GM19324 (cell line): ENCODE measurements around the gene CHRNA5.

Experiments
- ATAC-seq: cut with Tn5 transposase; IDR thresholded peaks from one replicate; pipeline ENCODE4 v1.9.1; 2021; ENCODE audit warnings: mild to moderate bottlenecking, moderate library complexity; ENCODE audit not compliant: unreplicated experiment, low FRiP score

CHRNA5 gene

DNA sequence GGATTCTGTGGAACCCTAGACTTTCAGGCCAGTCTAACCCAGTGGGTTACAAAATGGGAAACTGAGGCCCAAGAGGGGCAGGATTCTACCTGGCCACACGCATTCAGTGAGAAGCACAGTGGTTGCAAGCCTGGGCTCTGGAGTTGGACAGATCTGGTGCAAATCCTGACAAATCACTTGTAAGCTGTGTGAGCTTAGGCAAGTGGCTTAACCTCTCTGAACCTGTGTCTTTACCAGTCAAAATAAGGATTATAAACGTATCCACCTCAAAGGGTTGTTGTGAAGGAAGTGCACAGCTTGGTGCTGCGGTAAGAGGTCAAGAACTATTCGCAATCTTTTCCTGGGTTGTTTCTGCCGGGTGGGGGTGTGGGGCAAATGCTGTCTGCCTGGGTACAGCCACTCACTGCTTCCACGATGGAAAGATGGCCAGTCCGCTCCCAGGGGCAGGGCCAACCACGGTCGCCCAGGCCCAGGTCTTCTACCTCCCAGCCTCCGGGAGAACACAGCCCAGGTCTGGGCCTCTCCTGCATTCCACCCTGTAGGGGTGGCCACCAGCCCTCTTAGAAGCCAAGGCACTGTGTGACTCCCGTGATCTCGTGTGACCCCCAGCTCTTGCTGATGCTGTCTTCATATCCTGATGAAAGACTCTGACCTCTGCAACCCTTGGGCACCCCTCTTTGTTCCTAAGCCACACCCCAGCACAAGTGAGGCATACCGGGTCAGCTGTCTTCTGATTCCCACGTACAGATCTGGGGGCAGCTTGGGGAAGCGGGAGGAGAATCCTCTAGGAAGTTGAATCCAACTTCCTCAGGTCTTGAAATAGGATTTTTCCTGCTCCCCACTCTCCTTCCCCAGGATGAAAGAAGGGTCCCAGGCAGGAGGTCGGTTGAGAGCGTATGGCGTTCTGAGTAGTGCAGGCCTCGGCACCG, 54.0 kb downstream of the CHRNA5 start:
- no peak for ATAC-seq

DNA sequence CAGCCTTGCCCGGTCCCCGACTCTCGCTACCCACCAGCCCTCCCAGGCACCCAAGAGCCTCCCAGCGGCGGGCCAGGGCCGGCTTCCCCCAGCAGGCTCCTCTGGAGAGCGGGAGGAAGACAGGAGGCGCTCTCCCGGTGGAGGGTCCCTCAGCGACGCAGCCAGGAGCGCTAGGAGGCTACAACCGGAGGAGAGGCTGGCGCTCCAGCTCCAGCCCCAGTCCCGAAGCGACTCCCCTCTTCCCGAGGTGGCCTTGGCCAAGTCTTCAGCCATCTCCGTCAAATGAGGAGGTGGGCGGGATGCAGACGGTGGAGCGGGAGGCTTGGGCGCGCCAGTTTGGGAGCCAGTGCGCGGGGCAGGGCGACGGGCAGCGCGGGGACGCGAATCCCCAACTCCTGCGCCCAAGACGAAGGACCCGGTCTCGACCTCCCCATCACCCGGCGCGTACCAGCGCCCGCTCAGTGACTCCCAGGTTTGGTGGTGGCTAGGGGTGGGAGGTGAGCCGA, 54.8 kb downstream of the CHRNA5 start:
- ATAC-seq: no peak

DNA sequence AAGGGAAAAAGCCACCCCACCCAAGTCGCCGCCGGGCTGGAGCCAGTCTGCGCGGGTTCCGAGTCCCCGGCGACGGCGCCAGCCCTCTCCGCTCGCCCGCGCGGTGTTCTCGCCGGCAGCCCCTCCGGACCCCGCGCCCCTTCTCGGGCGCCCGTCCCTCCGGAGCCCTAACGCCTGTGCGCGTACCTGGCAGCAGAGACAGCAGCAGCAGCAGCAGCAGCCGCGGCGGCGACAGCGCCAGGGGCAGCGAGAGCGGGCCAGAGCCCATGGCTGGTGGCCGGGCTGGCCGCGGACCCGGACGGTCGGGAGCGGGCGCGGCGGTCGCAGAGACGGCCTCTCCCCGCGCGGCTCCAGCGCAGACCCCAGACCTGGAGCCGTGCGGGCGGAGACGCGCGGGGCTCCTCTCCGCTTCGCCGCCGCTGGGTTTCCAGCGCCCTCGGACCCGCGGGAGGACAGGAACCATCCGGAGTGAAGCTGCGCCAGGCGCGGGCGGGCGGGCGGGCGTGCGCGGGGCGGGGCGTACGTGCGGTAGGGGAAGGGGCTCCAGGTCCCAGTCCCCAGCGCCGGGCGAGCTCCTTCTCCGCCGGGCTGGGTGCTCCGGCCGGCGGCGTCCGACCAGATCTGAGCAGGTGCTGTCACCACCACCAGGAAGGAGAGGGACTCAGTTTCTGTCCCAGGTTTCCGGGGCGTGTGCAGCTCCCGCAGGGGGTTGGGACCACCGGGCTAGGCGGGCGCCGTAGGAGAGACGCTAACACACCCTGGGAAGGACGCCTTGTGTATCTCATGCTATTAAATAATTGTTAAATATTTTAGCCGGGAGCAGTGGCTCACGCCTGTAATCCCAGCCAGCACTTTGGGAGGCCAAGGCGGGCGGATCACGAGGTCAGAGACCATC, 55.5 kb downstream of the CHRNA5 start, which contains the start of gene CHRNA3:
TSS of gene CHRNA3 (minus strand) at position 470 of the 895 bp plus-strand sequence. CDS start at position 268, 202 bp downstream.
- ATAC-seq: no peak

DNA sequence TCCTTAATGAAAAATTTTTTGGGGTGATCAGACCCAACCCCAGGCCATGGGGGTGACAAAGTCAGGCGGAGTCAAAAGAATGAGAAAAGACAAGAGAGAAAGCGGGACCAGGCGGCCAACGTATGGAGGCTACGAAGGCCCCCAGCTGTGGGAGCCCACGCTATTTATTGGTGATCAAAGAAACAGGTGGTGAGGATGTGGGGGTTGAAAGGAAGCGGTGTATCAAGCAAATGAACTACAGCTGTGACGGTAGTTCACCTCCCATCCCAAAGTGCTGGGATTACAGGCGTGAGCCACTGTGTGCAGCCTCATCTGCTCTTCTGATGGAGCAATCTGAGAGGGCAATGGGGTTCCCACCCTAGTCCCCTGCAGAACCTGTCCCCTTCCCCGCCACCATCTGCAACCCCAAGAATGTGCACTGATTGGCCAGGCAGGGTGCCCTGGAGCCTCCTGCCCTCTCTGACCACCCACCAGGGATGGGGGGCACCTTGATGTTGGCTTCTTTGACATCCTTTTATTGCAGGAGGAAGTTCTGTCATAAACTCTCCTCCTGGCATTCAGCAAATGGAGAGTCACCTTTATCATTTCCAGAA, 56.6 kb downstream of the CHRNA5 start:
- no peak for ATAC-seq

DNA sequence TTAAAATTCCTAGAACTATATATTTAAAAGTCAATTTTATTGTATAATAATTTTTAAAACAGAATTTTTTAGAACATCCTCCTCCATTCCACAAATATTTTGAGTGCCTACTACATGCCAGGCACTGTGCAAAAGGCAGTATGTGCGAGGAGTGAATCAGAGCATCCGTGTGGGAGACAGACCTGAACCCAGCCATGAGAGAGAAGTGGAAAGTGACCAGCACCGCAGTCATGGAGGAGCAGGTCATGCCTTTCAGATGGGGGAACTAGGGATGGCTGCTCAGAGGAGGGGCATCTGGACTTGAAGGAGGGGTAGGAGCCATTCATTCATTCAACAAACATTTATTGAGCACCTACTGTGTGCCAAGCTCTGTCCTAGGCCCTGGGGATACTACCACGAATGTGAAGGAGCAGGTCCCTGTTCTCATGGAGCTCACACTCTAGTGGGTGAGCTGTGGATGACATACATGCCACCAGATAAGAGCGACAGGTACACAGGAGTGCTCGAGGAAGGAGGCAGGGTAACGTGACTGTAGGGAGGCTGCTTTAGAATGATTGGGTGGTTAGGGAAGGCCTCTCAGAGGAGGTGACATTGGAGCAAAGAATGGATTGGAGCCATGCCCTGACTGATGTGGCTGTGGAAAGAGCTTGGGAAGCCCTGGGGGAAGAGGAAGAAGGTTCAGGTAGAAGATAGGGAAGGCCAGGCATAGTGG, 58.6 kb downstream of the CHRNA5 start:
- ATAC-seq: no peak

DNA sequence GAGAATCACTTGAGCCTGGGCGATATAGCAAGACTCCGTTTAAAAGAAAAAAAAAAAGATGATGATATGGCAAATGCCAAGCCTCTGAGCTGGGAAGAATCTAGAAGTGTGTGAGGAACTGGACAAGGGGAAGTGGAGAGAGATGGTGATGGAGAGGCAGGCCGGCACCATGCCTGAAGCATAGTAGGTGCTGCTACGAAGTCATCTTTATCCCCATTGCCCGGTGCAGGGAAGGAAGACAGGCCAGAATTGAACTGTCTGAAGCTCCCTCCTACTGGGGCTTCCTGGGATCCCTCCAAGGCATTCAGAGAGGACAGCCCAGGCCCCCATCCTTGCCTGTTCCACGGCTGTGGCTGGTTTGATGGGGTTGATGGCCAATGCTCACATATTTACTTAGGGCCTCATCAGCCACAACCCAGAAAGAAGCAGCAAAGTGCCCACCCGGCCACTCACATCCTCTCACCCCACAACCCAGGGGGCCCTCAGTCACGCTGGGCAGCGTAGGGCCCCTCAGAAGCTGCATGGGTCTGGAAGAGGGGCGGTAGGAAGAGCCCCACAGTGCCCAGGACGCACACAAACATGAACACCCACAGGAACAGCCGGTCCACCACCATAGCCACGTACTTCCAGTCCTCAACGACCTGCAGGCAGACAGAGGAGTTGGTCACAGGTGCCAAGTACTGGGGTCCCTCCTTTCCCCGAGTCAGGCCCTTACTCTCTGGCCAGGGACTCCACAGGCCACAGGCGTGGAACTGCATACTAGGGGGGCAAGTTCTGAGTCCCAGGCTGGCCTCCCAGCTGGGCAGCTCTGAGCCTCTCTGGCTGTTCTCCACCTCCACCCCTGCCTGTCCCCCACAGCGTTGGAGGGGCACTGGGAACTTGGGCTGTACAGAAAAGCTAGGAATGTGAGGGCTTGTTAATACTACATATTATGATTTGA, 59.6 kb downstream of the CHRNA5 start:
- no peak for ATAC-seq

DNA sequence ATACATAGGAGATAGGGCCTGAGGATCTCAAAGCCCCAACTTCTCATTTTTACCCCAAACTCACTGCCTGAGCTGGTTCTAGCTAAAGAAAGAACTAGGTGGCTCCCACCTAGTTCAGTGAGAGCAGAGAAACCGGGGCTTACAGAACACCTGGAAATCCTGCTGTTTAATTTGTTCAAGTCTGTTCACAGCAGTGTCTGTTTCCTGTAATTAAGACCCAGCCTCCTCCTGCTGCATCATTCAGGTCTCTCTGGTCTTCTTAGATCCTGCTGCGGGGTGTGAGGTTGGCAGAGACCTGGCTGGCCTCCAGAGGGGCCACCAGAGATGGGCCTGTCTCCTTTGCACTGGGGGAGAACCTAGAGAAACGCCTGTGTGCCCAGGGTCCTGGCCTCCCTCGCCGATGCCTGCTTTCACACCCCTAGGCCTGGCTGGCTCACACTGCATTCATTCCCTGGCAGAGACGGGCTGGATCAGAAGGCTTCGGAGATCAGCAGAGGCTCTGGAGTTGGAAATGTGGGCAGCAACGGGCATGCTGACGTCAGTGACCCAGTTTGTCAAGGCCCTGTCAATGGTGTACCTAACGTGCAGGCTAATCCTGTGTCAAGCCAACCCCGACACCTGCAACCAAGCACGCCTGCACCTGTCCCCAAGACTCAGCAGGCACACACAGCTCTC, 60.4 kb downstream of the CHRNA5 start:
- no peak for ATAC-seq

DNA sequence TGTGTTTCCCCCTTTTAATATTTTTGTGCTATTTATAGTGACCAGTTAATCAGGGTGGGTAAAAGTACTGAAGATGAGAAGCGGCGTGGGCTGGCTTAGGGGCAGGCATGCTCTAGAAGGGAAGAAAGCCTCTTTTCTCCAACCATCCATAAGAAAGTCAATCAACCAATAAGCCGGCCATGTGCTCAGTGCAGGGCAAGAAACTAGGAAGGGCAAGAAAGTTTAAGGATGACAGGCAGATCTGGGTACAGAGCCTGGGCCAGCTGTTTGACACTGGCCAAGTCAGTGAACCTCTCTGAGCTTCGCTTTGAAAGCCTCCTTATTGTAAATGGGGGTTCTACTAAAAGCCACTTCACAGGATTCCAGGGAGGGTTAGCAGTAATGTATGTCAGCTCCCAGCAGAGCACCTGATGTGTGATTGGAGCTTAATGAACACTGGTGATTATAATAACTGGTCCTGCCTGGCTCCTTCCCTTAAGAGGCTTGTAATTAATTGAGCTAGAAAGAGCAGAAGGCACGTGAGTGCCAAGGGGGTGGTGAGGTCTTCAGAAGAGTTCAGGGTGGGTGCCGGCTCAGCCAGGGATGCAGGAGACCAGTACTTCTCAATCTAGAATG, 61.2 kb downstream of the CHRNA5 start:
- no peak for ATAC-seq

DNA sequence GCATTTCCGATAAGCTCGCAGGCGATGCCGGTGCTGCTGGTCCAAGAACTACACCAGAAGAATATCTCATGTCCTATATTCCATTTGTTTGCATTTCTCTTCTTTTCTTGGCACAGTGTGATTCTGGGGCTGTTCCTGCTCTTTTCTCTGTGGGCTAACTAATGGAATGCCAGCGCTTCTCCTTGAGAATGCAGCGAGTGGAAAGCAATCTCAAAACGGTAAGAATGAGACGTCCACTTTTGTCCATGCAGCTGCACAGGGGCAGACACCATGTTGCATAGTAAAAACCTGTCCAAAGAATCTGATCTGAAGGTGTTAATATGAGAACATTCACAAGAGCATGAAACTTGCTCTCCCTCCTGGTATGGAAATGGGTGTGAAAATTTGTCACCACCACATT, 62.0 kb downstream of the CHRNA5 start:
- no peak for ATAC-seq

DNA sequence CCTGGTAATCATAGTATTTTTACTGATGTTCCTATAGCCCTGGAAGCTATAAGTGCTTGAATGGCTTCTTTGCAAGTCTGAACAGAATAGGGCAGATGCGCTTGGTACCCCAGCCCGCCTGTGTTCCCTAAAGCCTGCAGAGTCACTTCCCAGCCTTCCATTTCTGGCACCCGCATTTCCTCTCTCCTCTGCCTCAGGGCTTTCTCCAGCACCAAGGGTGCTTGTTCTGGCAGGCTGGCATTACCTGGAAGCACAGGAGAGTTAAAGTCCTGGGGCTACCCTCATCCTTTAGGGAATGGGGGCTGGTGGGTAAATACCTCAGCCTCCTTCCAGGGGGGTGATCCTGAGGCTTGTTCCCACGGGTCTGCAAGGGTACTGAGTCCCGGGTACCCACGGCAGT, 62.9 kb downstream of the CHRNA5 start:
- no peak for ATAC-seq

DNA sequence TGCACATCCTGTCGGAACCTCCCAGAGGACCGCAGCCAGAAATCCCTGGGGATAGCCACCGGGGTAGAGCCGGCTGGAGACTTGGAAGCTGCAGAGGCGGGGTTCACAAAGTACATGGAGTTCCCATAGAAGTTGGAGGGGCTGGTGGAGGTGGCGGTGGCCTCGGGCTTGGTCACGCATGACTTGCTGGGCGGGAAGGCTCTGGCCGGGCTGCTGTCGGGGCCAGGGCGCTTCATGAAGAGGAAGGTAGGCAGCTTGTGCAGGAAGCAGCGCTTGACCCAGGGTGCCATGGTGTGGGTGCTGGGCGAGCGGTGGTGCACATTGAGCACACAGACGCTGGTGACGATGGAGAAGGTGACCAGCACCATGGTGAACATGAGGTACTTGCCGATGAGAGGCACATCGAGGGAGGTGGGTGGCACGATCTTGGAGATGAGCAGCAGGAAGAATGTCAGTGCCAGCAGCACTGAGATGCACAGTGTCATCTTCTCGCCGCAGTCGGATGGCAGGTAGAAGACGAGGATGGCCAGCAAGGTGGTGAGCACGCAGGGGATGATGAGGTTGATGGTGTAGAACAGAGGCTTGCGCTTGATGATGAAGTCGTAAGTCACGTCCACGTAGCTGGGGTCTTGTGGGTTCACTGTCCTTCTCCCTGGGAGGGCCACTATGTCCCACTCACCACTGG, 63.9 kb downstream of the CHRNA5 start:
- no peak for ATAC-seq

DNA sequence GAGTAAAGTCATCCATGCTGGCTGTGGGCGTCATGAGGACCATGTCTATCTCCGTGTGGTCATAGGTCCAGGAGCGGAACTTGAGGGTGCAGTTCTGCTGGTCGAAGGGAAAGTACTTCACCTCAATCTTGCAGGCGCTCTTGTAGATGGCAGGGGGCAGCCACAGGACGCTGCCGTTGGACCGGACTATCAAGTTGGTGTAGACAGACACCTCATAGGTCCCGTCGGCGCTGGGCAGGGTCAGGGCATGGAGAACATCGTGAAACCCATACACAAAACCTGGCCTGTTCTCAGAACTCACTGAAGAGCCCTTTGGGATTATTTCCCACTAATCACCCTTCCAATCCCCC, 64.4 kb downstream of the CHRNA5 start:
- ATAC-seq: no peak

DNA sequence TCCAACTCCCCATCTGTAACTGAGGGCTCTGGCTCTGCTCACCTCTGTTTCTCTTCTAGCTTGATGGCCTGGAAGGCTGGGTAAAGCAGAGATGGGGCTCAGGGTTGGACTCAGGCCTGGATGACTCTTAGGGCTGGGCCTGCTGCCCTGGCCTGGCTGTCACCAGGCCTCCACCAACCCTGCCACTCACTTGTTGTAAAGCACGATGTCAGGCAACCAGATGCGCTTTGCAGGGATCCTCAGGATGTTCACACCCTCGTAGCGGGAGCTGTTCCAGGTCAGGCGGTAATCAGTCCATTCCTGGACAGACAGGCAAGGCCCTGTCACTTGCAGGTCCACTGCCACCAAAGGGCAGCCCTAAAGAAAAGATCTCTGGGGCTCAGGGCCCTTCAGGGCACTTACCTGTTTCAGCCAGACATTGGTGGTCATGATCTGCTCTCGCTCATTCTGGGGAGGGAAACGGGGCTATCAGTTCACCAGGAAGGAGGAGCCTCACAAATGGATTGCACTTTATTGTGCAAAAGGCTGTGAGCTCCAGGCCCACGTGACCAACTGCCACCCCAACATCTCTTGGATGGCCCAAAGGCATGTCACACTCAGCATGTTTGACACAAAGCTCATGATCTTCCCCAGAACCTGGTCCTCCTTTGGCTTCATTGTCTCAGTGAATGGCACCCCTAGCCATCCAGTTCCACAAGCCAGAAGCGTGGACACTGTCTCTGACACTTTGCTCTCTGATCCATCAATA, 65.7 kb downstream of the CHRNA5 start:
- ATAC-seq: no peak

DNA sequence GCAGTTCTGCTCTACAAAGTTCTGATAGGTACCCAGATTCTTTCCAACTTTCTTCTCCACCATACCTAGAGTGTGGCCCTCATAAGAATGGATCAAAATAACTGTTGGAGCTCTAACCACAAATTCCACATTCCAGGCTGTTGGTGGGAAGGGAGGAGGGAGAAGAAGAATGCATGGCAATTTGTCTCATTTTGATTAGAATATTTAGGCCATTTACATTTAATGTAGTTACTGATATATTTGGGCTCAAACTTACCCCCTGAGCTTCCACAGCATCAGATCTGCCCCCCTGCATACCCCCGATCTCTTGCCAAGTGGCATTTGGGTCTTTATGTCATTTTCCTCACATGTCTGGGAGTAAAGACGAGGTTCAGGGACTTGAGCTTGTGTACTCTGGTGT, 68.0 kb downstream of the CHRNA5 start:
- no peak for ATAC-seq

DNA sequence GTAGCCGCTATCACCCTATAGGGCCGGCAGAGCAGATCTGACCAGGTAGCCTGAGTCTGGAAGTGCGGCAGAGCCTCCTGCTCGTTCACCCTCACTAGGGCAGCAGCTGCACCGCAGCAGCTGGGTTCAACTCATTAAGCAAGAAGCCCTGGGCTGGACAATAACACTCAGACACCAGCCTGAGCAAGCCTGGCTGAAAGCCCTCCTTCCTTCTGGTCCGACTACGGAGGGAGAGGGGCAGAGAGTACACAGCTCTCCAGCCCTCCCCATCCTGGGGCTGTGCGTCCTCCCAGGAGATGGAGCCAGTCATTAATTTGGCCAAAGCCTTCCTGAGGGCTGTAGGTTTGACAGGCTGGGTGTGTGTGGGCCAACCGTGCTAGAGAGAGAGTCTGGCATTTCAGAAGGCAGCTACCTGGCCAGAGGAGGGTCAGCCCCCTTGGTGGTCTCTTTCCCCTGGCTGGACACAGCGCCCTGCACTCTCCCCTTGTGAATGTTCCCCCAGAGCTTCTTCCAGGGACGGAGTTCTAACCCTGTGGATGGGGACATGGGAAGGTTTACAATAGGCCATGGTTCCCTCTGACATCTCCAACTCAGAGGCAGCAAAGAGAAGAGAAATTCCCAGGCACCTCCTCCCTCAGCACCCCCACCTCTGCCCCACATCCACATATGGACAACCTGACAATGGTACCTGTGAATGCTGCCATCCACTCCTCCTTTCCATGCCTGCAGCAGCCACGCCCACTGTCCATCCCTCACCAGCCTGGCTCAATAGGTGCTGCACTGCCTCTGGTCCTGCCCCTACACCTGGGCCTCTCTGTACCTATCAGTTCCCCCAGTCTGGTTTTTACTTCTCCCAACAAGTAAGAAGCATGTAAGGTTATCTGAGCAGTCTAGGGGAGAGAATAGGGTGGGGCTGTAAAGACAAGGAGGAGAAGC, 69.2 kb downstream of the CHRNA5 start:
- ATAC-seq: no peak

DNA sequence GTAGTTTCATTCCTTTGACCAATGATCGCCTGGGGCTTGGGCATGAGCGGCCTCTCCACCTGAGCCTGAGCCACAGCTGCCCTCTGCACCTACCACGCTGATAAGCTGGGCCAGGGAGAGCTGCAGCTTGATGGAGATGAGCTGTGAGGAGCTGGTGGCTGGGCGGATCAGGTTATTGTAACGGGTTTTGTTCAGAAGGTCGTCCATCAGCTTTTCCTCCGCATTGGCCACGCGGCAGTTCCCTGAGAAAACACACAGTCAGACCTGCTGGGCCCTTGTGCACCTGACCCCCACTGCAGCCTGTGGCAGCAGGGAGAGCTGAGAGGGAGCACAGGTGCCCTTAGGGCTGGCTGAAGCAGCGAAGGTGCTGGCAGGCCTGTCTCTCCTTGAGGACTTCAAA, 70.0 kb downstream of the CHRNA5 start:
- ATAC-seq: no peak
